Measurements from ENCODE around the gene FGD2. TPM values are rescaled to one million over a fixed set of nuclear protein-coding genes. Genes with fewer than 3 reads are reported as not detected.

Gene FGD2
- total and polyA plus RNA-seq, 9 of the 15 experiments (the other 6 are each of a cell fraction or from before 2014, with no cell fraction given): 0.09 TPM; not detected in 8

DNA sequence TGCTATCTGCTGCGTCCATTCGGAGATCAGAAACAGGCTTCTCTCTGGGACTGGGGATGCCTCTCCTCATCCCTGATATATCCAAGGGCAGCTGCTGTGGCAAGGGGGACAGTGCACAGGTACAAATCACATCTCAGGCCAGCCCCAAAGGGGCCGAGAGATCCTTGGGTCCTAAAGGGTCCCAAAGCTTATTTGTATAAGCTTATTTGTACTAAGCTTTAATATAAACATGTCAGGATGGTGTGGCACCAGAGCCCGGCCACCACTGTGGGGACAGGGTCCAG is 45.3 kb downstream of the FGD2 start (continued):
- TF ChIP-seq ZNF398 (CRISPR knock-in tag; IDR thresholded peaks at IDR 0.05): no peak
- TF ChIP-seq, protein P1, sequence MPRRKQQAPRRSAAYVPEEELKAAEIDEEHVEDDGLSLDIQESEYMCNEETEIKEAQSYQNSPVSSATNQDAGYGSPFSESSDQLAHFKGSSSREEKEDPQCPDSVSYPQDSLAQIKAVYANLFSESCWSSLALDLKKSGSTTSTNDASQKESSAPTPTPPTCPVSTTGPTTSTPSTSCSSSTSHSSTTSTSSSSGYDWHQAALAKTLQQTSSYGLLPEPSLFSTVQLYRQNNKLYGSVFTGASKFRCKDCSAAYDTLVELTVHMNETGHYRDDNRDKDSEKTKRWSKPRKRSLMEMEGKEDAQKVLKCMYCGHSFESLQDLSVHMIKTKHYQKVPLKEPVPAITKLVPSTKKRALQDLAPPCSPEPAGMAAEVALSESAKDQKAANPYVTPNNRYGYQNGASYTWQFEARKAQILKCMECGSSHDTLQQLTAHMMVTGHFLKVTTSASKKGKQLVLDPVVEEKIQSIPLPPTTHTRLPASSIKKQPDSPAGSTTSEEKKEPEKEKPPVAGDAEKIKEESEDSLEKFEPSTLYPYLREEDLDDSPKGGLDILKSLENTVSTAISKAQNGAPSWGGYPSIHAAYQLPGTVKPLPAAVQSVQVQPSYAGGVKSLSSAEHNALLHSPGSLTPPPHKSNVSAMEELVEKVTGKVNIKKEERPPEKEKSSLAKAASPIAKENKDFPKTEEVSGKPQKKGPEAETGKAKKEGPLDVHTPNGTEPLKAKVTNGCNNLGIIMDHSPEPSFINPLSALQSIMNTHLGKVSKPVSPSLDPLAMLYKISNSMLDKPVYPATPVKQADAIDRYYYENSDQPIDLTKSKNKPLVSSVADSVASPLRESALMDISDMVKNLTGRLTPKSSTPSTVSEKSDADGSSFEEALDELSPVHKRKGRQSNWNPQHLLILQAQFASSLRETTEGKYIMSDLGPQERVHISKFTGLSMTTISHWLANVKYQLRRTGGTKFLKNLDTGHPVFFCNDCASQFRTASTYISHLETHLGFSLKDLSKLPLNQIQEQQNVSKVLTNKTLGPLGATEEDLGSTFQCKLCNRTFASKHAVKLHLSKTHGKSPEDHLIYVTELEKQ (CRISPR knock-in tag; IDR thresholded peaks at IDR 0.05): 0 out of 2 replicates have a peak, but pooled peaks have one; percentile 3
- TF ChIP-seq YY1 (IDR thresholded peaks at IDR 0.05; ENCODE audit: borderline replicate concordance in 1 of 3, control insufficient read depth in 1 of 3, extremely low read depth in 1 of 3, insufficient read depth in 3 of 3, insufficient read length in 1 of 3, insufficient replicate concordance in 2 of 3, low read depth in 1 of 3, low read length in 2 of 3): no peak
- TF ChIP-seq ZZZ3 (IDR thresholded peaks at IDR 0.05): no peak
- 0 out of 2 replicates have a peak, but pooled peaks have one; percentile 12 for TF ChIP-seq CBFA2T2 (conservative IDR thresholded peaks at IDR 0.05)
- TF ChIP-seq ZNF280B (CRISPR knock-in tag; IDR thresholded peaks at IDR 0.05): no peak
- TF ChIP-seq E4F1 (CRISPR knock-in tag; IDR thresholded peaks at IDR 0.05; ENCODE audit: borderline replicate concordance): no peak
- TF ChIP-seq HNRNPUL1 (IDR thresholded peaks at IDR 0.05; ENCODE audit: low read length): no peak
